ENCODE measurements around the gene TFDP1. TPM values are rescaled to one million over a fixed set of nuclear protein-coding genes. Genes with fewer than 3 reads are reported as not detected.

Gene TFDP1
- total RNA-seq, 1 experiment from 2014 or later = 31.4 TPM

DNA sequence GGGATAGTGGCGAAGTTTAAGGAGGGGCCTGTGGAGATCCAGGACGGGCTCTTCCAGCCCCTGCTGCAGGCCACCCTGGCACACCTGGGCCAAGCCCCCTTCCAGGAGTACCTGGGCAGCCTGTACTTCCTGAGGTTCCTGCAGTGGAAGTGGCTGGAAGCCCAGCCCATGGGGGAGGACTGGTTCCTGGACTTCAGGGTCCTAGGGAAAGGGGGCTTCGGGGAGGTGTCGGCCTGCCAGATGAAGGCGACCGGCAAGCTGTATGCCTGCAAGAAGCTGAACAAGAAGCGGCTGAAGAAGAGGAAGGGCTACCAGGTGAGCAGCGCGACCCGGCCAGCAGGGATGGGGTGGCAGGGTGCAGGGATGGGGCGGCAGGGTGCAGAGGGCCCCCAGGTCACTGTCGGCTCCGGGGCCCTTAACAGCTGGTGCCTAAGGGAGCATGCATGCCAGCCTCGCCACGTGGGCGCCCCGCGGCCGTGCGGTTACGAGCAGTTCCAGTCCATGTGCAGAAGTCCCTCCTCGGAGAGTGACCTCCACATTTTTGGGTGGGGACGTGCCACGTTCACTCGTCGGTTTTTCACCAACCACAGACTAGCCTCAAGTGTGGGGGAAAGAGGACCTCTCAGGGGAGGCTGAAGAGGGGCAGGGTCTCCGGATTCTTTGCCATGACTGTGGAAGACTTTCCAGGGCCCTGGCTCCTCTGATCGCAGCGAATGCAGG lies 83.4 kb downstream of the TFDP1 start:
- Mint-ChIP-seq H3K9me3 (ENCODE audit: low read depth, unreplicated experiment) (peaks cover 6% of the 10 kb centered on the region), H3K27me3 (ENCODE audit: unreplicated experiment) (peaks cover 12% of the 10 kb centered on the region), H3K27ac (ENCODE audit: unreplicated experiment) (no peak overlapping the region), H3K4me3 (ENCODE audit: low read depth, unreplicated experiment) (no peak overlapping the region), H3K36me3 (ENCODE audit: insufficient read depth, unreplicated experiment) (no peaks in the 10 kb centered on the region), H3K4me1 (ENCODE audit: low read depth, unreplicated experiment) (no peaks in the 10 kb centered on the region)
- no peak for DNase-seq
- intact Hi-C loops (cut with micrococcal nuclease; ENCODE audit: unreplicated experiment) = no loop called here
- CTCF ChIA-PET = no interaction called here
- BruUV-seq (replicated peaks) = no TSS peak
- TF ChIP-seq CTCF (IDR thresholded peaks at IDR 0.05; ENCODE audit: unreplicated experiment) = no peak

DNA sequence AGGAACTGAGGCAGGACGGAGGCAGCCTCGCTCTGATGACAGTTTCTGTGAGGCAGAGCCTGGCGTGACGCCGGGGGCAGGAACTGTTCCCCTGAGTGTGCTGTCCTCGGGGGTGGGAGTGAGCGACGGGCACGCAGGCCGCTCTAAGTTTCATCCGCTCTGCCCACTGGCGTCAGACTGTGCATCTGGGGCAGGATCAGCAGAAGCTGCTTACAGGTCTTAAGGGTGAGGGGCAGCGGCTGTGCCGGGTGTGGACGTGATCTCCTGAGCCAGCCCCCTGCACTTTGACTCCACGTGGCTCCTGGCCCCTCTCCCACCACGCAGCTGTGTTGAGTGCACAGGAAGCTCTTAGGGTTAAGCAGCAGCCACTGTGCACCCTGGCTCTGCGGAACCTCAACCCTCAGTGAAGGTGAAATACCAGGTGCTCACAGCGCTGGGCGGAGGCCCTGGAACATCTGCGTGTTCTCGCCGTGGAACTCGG lies 84.0 kb downstream of the TFDP1 start:
- Mint-ChIP-seq H3K36me3 (ENCODE audit: insufficient read depth, unreplicated experiment) (no peaks in the 10 kb centered on the region), H3K27me3 (ENCODE audit: unreplicated experiment) (peaks cover 12% of the 10 kb centered on the region), H3K9me3 (ENCODE audit: low read depth, unreplicated experiment) (peaks cover 6% of the 10 kb centered on the region), H3K4me3 (ENCODE audit: low read depth, unreplicated experiment) (no peak overlapping the region), H3K4me1 (ENCODE audit: low read depth, unreplicated experiment) (no peaks in the 10 kb centered on the region), H3K27ac (ENCODE audit: unreplicated experiment) (no peak overlapping the region)
- intact Hi-C loops (cut with micrococcal nuclease; ENCODE audit: unreplicated experiment) = no loop called here
- TF ChIP-seq CTCF (IDR thresholded peaks at IDR 0.05; ENCODE audit: unreplicated experiment) = no peak
- no TSS peak for BruUV-seq (replicated peaks)
- CTCF ChIA-PET = no interaction called here
- no peak for DNase-seq

DNA sequence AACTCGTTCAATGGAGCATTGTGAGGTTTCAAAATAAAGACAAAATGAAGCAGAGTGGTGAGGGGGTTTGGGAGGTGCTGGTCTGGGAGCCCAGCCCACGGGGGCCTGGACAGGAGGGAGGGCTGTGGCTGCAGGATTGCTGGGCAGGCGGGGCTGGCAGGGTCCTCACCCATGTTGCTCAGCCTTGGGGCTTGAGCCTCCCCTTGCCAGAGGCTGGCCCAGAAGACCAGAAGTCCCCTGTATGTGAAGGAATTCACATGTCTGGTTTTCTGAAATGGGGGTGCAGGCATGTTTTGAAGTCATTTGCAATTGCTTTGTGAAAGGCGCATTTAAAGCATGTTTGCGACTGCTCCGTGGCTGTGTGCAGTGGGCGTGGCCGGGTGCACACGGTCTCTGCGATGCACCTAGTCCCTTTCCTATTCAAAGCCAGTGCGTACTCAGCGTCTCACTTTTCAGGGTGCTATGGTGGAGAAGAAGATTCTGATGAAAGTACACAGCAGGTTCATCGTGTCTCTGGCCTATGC lies 84.7 kb downstream of the TFDP1 start:
- Mint-ChIP-seq H3K36me3 (ENCODE audit: insufficient read depth, unreplicated experiment) (no peaks in the 10 kb centered on the region), H3K27me3 (ENCODE audit: unreplicated experiment) (peaks cover 12% of the 10 kb centered on the region), H3K27ac (ENCODE audit: unreplicated experiment) (no peak overlapping the region), H3K4me3 (ENCODE audit: low read depth, unreplicated experiment) (no peak overlapping the region), H3K9me3 (ENCODE audit: low read depth, unreplicated experiment) (peaks cover 6% of the 10 kb centered on the region), H3K4me1 (ENCODE audit: low read depth, unreplicated experiment) (no peaks in the 10 kb centered on the region)
- CTCF ChIA-PET = no interaction called here
- no TSS peak for BruUV-seq (replicated peaks)
- DNase-seq = no peak
- TF ChIP-seq CTCF (IDR thresholded peaks at IDR 0.05; ENCODE audit: unreplicated experiment) = no peak
- intact Hi-C loops (cut with micrococcal nuclease; ENCODE audit: unreplicated experiment) = no loop called here

GRCh38 chr13:113669755-113670341 lies 85.3 kb downstream of the TFDP1 start:
- no peak for DNase-seq
- BruUV-seq (replicated peaks) = no TSS peak
- no peak overlapping the region for H3K4me3 Mint-ChIP-seq (ENCODE audit: low read depth, unreplicated experiment)
- peaks cover 6% of the 10 kb centered on the region for H3K9me3 Mint-ChIP-seq (ENCODE audit: low read depth, unreplicated experiment)
- no peaks in the 10 kb centered on the region for H3K4me1 Mint-ChIP-seq (ENCODE audit: low read depth, unreplicated experiment)
- CTCF ChIA-PET = no interaction called here
- no peaks in the 10 kb centered on the region for H3K36me3 Mint-ChIP-seq (ENCODE audit: insufficient read depth, unreplicated experiment)
- H3K27me3 Mint-ChIP-seq (ENCODE audit: unreplicated experiment) = peaks cover 7% of the 10 kb centered on the region
- intact Hi-C loops (cut with micrococcal nuclease; ENCODE audit: unreplicated experiment) = no loop called here
- TF ChIP-seq CTCF (IDR thresholded peaks at IDR 0.05; ENCODE audit: unreplicated experiment) = no peak
- H3K27ac Mint-ChIP-seq (ENCODE audit: unreplicated experiment) = no peak overlapping the region

Measured in Calu3 (cell line).